GM18858 (cell line): ENCODE results near the gene WSCD2.

Source experiments
- ATAC-seq: cut with Tn5 transposase; IDR thresholded peaks from one replicate; pipeline ENCODE4 v1.9.1; 2021; ENCODE audit not compliant: unreplicated experiment

Gene WSCD2

DNA sequence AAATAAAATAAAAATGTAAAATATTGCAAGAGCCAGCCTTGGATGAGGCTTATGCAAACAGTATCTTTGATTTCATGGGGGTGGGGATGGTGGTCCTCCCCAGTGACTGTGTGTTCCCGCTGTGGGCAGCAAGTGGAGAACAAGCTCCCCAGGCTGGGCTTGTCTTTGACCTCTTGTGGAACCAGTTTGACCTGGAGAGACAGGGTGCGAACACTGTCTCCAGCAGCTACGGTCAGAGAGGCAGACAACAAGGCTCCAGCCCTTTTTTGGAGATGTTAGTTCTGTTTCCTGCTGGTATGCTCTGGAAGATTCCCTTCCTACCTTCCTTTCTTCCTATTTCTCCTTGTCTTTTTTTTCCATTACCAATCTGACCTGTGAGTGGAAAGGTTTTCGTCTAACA lies 21.8 kb upstream of the WSCD2 start:
- ATAC-seq = no peak

DNA sequence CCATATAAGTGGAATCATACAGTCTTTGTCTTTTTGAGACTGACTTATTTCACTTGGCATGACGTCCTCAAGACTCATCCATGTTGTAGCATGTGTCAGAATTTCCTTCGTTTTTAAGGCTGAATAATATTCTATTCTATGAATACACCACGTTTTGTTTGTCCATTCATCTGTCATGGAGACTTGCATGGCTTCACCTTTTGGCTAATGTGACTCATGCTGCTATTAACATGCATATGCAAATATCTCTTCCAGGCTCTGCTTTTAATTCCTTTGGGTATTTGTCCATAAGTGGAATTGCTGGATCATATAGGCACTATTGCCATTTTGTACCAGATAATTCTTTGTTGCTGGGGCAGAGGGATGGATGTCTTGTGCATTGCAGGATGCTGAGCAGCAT lies 19.6 kb upstream of the WSCD2 start:
- no peak for ATAC-seq

DNA sequence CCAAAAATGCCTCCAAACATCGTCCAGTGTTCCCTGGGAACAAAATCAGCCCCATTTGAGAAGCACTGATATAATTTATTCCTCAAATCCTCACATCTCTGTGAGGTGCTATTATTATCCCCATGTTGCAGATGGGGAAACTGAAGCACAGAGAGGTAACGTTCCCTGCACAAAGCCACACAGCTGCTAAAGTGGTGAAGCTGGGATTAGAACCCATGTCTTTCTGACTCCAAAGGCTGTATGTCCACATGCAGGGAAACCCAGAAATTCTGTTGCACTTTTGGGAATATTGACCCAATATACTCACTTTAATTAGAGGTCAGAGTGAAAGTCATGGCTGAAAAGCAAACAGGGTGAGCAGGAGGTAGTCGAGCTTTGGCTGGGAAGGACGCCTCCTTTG lies 19.1 kb upstream of the WSCD2 start:
- no peak for ATAC-seq

DNA sequence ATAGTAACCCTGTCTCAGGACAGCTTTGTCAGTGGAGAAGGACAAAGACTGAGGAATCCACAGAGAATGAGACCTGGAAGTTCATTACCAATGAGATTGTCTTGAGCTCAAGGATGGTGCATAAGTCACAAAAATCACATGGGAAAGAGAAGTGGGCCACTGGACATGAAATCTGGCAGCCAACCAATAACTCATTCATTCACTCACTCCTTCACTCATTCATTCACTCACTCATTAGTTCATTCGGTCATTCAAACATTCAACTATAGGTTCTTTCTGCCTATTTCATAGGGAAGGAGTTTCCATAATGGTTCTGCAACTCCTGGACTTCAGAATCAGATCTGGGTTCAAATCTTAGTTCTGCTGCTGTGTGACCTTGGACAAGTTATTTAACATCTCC lies 18.2 kb upstream of the WSCD2 start:
- ATAC-seq = no peak

DNA sequence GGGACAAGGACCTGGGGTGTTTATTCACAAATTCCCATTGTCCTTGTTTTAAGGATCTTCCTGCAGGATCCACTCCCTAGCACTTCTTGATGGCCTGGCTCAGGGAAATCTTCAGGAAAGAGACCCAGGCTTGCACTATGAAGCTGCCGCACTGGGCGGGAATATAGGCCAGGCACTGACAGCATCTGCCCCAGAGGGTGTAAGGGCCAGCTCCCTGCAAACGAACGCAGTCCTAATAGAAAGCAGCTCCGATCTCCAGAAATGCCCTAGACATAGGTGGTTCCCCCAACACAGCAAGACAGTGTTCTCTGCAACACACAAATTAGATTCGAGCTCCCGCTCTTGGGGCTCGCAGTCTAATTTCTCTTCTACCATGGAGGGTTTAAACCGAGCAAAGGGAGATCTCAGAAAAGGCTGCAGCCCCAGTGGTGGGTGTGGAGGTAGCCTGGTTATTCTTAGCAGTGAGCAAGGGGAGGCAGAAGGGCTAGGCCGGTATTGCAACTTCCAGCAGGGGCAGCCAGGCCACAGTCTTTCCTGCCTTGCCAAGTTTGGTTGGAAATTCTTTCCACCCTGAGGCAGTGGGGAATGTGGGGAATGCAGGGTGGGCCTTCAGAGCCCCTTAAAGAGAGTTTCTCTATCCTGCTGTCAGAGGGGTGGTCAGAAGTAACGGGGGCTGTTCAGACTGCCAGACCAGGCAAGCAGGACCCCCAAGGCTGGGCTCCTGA lies 16.1 kb upstream of the WSCD2 start:
- no peak for ATAC-seq

DNA sequence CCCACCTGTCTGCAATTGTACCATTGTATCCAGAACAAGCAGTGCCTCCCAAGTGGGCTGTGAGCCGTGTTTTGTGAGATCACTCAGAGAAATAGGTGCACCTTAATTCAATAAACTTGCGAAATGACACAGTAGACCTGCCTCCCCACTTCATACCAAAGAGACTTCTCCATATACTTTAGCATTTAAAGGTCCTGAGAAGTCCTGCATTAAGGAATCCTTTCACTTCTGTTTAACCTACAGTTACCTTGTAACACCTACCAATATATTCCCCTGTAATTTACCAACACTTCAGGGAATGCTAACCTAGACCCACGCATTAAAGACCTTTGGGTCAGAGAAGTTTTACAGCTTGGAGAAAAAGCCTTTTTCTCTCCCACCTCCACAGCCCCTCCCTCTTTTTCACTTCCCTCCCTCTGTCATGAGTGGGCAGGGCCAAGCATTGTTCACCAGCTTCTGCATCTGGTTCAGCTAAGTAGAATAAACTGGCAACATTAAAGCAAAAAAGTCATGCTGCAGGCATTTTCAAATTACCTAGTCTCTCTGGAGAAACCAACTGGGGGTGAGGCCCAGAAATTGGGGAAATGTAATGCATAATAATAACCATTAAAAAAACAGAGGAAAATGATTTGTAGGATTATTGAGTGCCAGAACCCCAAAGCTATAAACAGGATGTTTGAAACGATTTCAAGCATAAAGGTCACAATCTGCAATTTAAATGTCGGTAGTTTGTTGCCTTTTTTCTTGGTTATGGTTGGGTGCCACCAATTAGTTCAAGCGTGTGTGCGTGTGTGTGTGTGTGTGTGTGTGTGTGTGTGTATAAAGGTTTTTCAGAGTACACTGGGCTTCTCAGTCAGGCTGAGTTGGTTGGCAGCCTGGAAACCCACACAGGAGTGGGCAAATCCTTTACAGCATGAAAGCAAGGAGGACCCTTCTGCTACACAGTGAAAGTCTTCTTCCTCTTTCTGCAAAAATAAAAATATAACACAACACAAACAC lies 13.7 kb upstream of the WSCD2 start:
- no peak for ATAC-seq

GRCh38 chr12:108116254-108116653 lies 12.8 kb upstream of the WSCD2 start:
- ATAC-seq = no peak

GRCh38 chr12:108116699-108117098 lies 12.4 kb upstream of the WSCD2 start:
- no peak for ATAC-seq

DNA sequence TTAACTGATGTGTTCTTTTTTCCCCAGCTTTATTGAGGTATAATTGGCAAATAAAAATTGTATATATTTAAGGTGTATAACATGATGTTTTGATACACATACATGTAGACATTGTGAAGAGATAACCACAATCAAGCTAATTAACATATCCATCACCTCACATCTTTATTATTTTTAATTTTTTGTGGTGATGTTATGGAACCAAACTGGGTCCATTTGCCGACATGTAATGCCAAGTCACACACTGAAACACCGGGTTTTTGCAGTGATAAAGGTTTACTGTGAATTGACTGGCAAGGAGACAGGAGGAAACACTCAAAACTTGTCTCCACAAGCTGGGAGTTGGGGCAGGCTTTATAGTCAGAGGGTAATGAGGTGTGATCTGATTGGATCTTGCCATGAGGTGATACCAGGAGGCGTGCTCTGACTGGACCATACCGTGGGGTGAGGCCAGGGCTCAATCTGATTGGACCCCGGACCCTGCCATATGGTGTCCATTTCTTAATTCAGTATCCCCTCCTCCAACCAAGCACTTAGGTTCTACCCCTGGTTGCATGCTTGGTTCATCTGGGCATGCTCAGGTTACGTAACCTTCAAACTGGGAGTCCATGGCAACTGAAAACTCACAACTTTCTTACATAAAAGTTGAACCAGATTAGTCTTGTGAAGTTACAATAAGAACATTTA lies 11.8 kb upstream of the WSCD2 start:
- no peak for ATAC-seq

DNA sequence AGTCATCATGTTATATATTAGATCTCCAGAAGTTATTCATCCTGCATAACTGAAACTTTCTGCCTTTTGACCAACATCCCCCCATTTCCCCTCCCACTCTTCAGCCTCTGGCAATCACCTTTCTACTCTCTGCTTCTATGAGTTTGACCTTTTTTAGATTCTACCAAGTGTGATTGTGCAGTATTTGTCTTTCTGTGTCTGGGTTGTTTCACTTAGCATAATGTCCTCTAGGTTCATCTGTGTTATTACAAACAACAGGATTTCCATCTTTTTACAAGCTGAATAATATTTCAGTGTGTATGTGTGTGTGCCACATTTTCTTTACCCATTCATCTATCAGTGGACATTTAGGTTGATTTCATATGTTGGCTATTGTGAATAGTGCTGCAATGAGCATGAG lies 11.2 kb upstream of the WSCD2 start:
- ATAC-seq = no peak

- no peak for ATAC-seq
Observed at GRCh38 chr12:108119126-108119973, 9.7 kb upstream of the WSCD2 start.

GRCh38 chr12:108119974-108120862 lies 8.9 kb upstream of the WSCD2 start:
- no peak for ATAC-seq

DNA sequence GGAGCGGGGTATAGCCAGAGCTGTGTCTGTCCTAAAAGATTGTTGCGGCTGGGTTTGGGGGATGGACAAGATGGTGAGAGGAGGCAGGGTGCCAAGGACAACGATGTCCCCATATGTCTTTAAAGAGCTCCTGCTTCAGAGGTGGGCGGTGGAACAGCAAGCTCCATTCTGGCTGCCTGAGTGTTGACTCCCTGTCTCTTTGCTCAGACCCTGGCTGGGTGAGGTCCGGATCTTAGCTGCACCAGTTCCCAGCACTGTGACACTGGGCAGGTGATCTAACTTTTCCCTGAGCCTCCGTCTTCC lies 8.3 kb upstream of the WSCD2 start:
- ATAC-seq = no peak

DNA sequence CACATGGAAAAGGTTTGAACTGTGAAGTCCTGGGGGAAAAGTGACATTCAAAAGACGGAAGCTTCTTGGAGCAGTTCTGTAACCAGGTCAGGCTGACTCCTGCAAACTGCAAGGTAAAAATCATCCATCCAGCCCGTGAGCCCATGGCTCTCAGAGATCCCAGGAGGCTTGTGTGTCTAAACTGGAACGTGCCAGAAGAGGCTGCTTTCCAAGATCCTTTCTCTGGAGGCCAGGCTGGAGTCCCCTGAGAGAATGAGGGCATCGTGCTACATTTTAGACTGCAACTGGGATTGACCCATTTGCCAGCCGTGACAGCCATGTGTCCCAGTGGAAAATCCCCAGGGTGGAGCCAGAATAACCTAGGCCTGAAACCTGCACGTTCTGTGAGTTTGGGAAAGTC lies 7.8 kb upstream of the WSCD2 start:
- ATAC-seq = no peak

DNA sequence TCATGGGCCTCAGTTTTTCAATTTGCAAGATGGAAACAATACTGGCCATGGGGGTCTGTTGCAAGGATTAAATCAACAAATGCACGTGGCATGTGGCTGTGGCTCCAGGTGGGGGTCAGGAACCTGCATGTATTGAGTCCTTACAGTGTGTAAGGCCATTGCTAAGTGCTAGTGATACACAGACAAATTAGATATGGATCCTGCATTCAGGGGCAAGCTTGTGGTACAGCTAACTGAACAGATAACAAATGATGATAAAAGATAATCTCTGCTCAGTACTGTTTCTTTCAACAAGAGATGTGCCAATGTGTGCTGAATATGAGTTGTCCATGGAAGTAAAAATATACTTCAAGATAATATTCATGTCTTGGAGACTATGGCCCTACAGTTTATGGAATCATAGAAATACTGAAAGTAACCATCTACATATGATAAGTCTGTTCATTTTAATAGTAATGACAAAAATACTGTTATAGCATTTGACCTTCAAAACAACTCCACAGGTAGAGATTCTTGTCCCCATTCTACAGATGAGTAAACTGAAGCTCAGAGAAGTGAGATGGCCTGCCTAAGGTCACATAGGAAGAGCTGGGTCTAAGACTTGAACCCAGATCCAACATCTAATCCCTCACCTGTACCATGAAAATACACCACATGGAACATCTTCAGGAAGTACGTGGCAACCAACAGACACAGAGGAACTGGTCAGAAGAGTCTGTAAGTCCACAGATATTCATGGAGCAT lies 7.2 kb upstream of the WSCD2 start:
- ATAC-seq = no peak

DNA sequence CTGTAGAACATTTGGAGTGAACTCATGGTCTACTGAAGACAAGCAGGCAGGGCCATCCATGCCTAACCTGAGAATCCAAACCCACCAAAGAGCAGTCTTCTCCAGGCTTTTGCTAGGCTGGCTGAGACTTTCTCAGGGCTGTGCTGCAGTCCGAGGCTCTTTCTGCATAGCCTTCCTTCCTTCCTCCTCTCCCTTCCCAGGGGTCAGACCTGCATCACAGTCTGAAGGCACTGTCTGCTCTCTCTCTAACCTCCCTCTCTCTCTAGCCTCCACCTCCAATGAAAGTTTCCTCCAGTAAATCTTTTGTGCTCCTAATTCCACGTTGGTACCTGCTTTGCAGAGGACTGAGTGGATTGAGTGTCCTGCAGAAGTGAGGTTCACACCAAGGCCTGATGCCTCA lies 6.4 kb upstream of the WSCD2 start:
- no peak for ATAC-seq

- no peak for ATAC-seq
Observed at GRCh38 chr12:108123402-108123801, 5.7 kb upstream of the WSCD2 start.

DNA sequence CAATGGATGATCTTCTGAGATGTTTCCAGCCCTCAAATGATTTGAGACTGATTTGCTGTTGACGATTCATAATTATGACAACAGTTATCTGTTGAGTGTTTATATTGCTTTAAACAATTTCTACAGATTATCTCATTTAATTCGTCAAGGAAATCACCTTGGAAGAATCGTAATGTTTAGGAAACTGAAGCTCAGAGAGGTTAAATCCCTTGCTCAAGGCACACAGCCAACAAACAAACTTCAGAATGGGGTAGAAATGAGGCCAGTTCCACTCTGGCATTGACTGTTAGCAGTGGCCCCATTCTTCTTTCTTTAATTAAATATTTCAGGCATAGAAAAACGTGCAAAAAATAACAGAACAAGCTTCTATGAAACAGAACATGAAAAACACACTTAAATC lies 4.0 kb upstream of the WSCD2 start:
- no peak for ATAC-seq

GRCh38 chr12:108126212-108126611 lies 2.9 kb upstream of the WSCD2 start:
- no peak for ATAC-seq
